ENCODE measurements around the gene CADM3. TPM values are rescaled to one million over a fixed set of nuclear protein-coding genes. Genes with fewer than 3 reads are reported as not detected.

Gene CADM3
- total RNA-seq, 4 donors from 2014 or later: 3.9 to 34.4 (median 12.9) TPM

DNA sequence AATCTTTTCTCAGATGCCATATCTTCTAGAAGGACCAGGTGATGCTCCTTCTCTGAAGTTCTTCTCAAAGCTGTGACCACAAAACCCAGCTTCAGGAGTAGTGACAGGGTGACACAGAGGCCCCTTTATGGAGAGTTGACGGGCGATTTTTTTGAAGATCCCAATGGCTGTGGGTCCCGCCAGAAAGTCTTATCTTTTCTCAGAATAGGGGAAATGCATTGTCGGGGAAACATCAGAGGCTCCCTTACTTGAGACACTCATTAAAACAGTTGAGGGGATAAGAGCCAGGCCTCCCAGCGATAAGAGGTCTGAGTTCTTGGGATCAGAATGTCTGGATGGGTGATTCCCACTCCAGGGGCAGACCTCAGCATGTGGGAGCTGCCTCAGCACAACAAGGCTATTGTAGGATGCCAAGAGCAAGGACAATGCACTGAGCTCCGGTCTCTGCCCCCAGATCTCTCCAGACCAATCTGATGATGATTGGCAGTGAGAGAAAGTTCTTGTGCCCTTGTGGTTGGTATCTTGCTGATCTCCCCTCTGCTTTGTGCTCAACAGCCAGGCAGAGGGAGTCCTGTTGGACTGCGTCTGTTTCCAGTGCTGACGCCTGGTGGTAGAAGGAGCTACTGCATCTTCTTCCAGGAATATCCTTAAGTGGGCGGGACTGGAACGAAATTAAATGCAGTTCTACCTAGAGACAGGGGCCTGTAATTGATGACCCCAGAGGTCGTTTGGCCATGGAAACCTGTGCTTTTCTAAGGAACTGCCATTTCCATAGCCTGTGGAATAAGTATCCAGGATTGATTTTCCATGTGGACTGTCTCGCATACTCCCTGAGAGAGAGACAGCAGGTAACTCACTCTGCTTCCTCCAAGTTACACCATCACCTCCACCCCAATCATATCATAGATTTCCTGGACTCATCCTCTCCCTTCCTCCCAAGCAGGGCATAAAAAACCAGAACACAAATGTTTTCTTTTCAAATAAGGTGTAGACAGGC, 26.4 kb downstream of the CADM3 start:
- ATAC-seq (ENCODE audit: low FRiP score) (peak; percentile 65), DNase-seq (ENCODE audit: low spot score) (peak; percentile 83)
- peak in 1 of 3 donors; percentile 59 for TF ChIP-seq CTCF (IDR thresholded peaks at IDR 0.05)

GRCh38 chr1:159199901-159200300, 28.5 kb downstream of the CADM3 start:
- no peak for ATAC-seq (ENCODE audit: low FRiP score)
- DNase-seq (ENCODE audit: low spot score): no peak
- no peak for TF ChIP-seq CTCF (IDR thresholded peaks at IDR 0.05)

GRCh38 chr1:159200769-159201168, 29.4 kb downstream of the CADM3 start:
- no peak for ATAC-seq (ENCODE audit: low FRiP score)

GRCh38 chr1:159201642-159202041, 30.2 kb downstream of the CADM3 start:
- ATAC-seq (ENCODE audit: low FRiP score) (no peak), DNase-seq (ENCODE audit: low spot score) (no peak)
- TF ChIP-seq CTCF (IDR thresholded peaks at IDR 0.05): no peak

More at GRCh38 chr1:159200769-159201168, 29.4 kb downstream of the CADM3 start:
- no peak for DNase-seq (ENCODE audit: low spot score)
- no peak for TF ChIP-seq CTCF (IDR thresholded peaks at IDR 0.05)

GRCh38 chr1:159203610-159204009, 32.2 kb downstream of the CADM3 start:
- ATAC-seq (ENCODE audit: low FRiP score) (no peak), DNase-seq (ENCODE audit: low spot score) (no peak)
- no peak for TF ChIP-seq CTCF (IDR thresholded peaks at IDR 0.05)

DNA sequence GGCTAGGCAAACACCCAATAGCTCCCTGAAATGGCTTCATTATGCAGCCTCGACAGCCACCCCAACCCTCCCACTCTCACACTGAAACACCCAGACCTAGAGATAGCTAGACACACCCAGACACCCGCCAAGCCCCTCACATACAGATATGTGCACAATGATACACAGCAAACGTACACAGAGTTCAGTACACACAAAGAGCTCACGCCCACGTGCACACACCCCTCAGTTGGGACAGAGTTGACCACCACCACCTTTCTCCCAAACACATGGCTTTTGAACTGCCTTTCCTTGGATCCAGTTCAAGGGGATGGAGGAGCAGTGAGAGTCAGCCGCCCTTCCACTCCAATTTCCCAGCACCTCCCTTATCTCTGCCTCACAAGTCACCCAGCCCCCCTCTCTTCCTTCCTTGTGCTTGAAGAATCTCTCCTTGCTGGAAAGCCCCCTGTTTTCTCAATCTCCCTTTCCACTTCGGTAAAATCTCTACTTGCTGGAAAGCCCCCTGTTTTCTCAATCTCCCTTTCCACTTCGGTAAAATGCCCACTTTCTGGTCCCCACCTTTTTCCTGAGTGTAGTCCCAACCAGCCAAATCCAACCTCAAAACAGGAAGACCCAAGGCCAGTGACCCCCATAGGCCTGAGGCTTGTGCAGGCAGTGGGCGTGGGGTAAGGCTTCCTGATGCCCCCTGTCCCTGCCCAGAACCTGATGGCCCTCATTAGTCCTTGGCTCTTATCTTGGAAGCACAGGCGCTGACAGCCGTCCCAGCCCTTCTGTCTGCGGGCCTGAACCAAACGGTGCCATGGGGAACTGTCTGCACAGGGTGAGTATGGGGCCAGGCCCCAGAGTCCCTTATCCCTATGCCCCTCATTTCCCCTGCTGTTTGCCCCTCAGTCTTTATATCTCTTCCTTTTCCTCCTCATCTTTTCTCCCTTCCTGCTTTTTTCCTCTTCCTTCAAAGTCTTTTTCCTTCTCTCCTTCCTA, 33.0 kb downstream of the CADM3 start, which contains the start of gene ACKR1:
Gene ACKR1 (plus strand): TSS at position 715 of the 981 bp plus-strand sequence. CDS start 85 bp downstream, at position 800.
- peak; percentile 33 for ATAC-seq (ENCODE audit: low FRiP score)
- DNase-seq (ENCODE audit: low spot score): no peak
- no peak for TF ChIP-seq CTCF (IDR thresholded peaks at IDR 0.05)

Measured in omental fat pad (tissue), 4 donors.